Measurements from ENCODE around the gene WDR36. TPM values are rescaled to one million over a fixed set of nuclear protein-coding genes. Genes with fewer than 3 reads are reported as not detected.

The WDR36 gene
- total RNA-seq, 1 experiment from 2014 or later = 53.6 TPM

DNA sequence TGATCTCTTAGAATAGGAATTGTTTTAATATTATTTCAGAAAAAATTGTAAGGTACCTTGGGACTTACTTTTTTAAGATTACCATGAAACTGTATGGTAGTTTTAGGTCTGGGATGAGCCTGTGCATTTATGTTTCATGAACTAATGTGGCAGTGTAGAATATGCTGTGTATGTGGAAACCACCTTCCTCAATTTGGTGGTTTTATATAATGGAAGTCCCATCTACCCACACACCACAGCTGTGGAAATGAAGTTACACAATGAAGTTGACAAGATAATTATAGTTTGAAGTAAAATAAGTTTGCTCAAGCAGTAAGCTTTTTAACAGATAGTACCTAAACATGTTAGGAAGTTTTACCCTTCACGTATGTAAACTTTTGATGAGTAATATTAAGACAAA is 24.4 kb downstream of the WDR36 start:
- intact Hi-C loops (cut with micrococcal nuclease) = no loop called here
- H3K4me1 ChIP-seq (ENCODE audit: control insufficient read depth in 1 of 2, insufficient read depth in 2 of 2, low read length in 2 of 2) = no peaks in the 10 kb centered on the region
- CTCF ChIA-PET = no interaction called here
- peaks cover 4% of the 10 kb centered on the region; the same call in 1 of the 2 replicates for H4K20me1 ChIP-seq (ENCODE audit: insufficient read depth)
- no peak overlapping the region for H3K4me3 ChIP-seq (replicated peaks in 1 of 2; ENCODE audit: low read depth in 1 of 2, low read length in 2 of 2)
- H3K9ac ChIP-seq (ENCODE audit: low read length) = no peak overlapping the region
- POLR2A ChIA-PET = no interaction called here
- H3K27me3 ChIP-seq (ENCODE audit: insufficient read depth, low read length) = no peaks in the 10 kb centered on the region
- ATAC-seq (no peak), DNase-seq (ENCODE audit: low read depth, low spot score) (no peak)
- TF ChIP-seq SP1 (IDR thresholded peaks at IDR 0.05; ENCODE audit: low read depth) = no peak
- TF ChIP-seq, protein P1, sequence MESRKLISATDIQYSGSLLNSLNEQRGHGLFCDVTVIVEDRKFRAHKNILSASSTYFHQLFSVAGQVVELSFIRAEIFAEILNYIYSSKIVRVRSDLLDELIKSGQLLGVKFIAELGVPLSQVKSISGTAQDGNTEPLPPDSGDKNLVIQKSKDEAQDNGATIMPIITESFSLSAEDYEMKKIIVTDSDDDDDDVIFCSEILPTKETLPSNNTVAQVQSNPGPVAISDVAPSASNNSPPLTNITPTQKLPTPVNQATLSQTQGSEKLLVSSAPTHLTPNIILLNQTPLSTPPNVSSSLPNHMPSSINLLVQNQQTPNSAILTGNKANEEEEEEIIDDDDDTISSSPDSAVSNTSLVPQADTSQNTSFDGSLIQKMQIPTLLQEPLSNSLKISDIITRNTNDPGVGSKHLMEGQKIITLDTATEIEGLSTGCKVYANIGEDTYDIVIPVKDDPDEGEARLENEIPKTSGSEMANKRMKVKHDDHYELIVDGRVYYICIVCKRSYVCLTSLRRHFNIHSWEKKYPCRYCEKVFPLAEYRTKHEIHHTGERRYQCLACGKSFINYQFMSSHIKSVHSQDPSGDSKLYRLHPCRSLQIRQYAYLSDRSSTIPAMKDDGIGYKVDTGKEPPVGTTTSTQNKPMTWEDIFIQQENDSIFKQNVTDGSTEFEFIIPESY (IDR thresholded peaks at IDR 0.05; ENCODE audit: extremely low read depth, insufficient replicate concordance, low read length) = no peak
- TF ChIP-seq CBX3 (IDR thresholded peaks at IDR 0.05; ENCODE audit: low read depth) = no peak
- TF ChIP-seq, protein P2, sequence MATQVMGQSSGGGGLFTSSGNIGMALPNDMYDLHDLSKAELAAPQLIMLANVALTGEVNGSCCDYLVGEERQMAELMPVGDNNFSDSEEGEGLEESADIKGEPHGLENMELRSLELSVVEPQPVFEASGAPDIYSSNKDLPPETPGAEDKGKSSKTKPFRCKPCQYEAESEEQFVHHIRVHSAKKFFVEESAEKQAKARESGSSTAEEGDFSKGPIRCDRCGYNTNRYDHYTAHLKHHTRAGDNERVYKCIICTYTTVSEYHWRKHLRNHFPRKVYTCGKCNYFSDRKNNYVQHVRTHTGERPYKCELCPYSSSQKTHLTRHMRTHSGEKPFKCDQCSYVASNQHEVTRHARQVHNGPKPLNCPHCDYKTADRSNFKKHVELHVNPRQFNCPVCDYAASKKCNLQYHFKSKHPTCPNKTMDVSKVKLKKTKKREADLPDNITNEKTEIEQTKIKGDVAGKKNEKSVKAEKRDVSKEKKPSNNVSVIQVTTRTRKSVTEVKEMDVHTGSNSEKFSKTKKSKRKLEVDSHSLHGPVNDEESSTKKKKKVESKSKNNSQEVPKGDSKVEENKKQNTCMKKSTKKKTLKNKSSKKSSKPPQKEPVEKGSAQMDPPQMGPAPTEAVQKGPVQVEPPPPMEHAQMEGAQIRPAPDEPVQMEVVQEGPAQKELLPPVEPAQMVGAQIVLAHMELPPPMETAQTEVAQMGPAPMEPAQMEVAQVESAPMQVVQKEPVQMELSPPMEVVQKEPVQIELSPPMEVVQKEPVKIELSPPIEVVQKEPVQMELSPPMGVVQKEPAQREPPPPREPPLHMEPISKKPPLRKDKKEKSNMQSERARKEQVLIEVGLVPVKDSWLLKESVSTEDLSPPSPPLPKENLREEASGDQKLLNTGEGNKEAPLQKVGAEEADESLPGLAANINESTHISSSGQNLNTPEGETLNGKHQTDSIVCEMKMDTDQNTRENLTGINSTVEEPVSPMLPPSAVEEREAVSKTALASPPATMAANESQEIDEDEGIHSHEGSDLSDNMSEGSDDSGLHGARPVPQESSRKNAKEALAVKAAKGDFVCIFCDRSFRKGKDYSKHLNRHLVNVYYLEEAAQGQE (IDR thresholded peaks at IDR 0.05; ENCODE audit: low read depth) = no peak
- no peak for TF ChIP-seq TCF7L2 (IDR thresholded peaks at IDR 0.05; ENCODE audit: borderline replicate concordance, extremely low read depth, insufficient read depth, insufficient read length)
- no peak for TF ChIP-seq EZH2phosphoT487 (IDR thresholded peaks at IDR 0.05; ENCODE audit: borderline replicate concordance)
- TF ChIP-seq YY1 (IDR thresholded peaks at IDR 0.05; ENCODE audit: extremely low read depth, insufficient replicate concordance, low read depth, low read length) = no peak
- H3K36me3 ChIP-seq (ENCODE audit: control insufficient read depth in 1 of 2, insufficient read depth in 2 of 2, low read length in 2 of 2) = peaks cover 36 to 48% of the 10 kb centered on the region in 2 experiments
- no peak overlapping the region for H2AFZ ChIP-seq (ENCODE audit: low read depth, low read length, poor library complexity, severe bottlenecking)
- no peak overlapping the region for H3K27ac ChIP-seq (ENCODE audit: low read depth, low read length)
- no peaks in the 10 kb centered on the region for H3K9me3 ChIP-seq (ENCODE audit: control insufficient read depth in 1 of 2, insufficient read depth in 1 of 2, low read depth in 1 of 2, low read length in 2 of 2)
- no TSS peak for BruUV-seq (replicated peaks)
- peaks cover 43% of the 10 kb centered on the region; the same call in 1 of the 2 replicates for H3K79me2 ChIP-seq (ENCODE audit: insufficient read depth, low read length)
- RAD21 ChIA-PET (ENCODE audit: low non-redundant PET in 1 of 2, low total read pairs in 2 of 2, uncharacterized antibody in 2 of 2, unreplicated experiment in 2 of 2) = no interaction called here
- H3K9me2 ChIP-seq (ENCODE audit: insufficient read depth) = no peaks in the 10 kb centered on the region
- no peak overlapping the region for H3K4me2 ChIP-seq (ENCODE audit: low read length)
